GM23338 (cell line): ENCODE data around the gene CABLES2. TPM values are rescaled to one million over a fixed set of nuclear protein-coding genes. Genes with fewer than 3 reads are reported as not detected.

ENCODE experiments used
- ATAC-seq: fragments of 200-7000 bp; cut with Tn5 transposase; 3 replicates; pipeline ENCODE4 v1.9.1; 2020
- DNase-seq: peaks from one replicate; pipeline ENCODE4 v3.0.0-alpha.2; 2015; ENCODE audit warnings: low spot score
- H2AFZ ChIP-seq: fragments of 200-600 bp; sonication (generic); 2 replicates; pipeline ENCODE4 v1.8.0; 2016; ENCODE audit warnings: antibody characterized with exemption, mild to moderate bottlenecking, moderate library complexity
- H3F3A ChIP-seq: fragments of 200-600 bp; sonication (generic); replicated peaks from 2 replicates; pipeline ENCODE4 v1.8.0; 2017; ENCODE audit warnings: antibody characterized with exemption, mixed run types, low read depth
- H3K27ac ChIP-seq: fragments of 200-600 bp; sonication (generic); 2 replicates; pipeline ENCODE4 v1.6.1; 2016; ENCODE audit warnings: low read depth
- H3K27me3 ChIP-seq: fragments of 200-600 bp; sonication (generic); 2 replicates; pipeline ENCODE4 v1.8.0; 2016; ENCODE audit warnings: mild to moderate bottlenecking, mixed run types, moderate library complexity; ENCODE audit not compliant: insufficient read depth
- H3K36me3 ChIP-seq: fragments of 200-600 bp; sonication (generic); 2 replicates; pipeline ENCODE4 v1.8.0; 2016; ENCODE audit warnings: mild to moderate bottlenecking; ENCODE audit not compliant: insufficient read depth
- H3K4me1 ChIP-seq: fragments of 200-600 bp; sonication (generic); 2 replicates; pipeline ENCODE4 v1.8.0; 2016; ENCODE audit warnings: mild to moderate bottlenecking, moderate library complexity; ENCODE audit not compliant: insufficient read depth
- H3K4me2 ChIP-seq: fragments of 200-600 bp; sonication (generic); 2 replicates; pipeline ENCODE4 v1.7.1; 2017; ENCODE audit warnings: mixed run types
- H3K4me3 ChIP-seq: fragments of 200-600 bp; sonication (generic); 2 replicates; pipeline ENCODE4 v1.6.1; 2016; ENCODE audit warnings: mixed run types
- H3K79me2 ChIP-seq: fragments of 200-600 bp; sonication (generic); replicated peaks from 2 replicates; pipeline ENCODE4 v1.8.0; 2017; ENCODE audit warnings: mild to moderate bottlenecking; ENCODE audit not compliant: insufficient read depth
- H3K9me2 ChIP-seq: fragments of 200-600 bp; sonication (generic); 2 replicates; pipeline ENCODE4 v1.8.0; 2017; ENCODE audit not compliant: insufficient read depth
- H4K20me1 ChIP-seq: fragments of 200-600 bp; sonication (generic); replicated peaks from 2 replicates; pipeline ENCODE4 v1.8.0; 2017; ENCODE audit warnings: mild to moderate bottlenecking; ENCODE audit not compliant: insufficient read depth
- H3K27ac Mint-ChIP-seq: 2 replicates; pipeline ENCODE4 v1.8.0; 2020; ENCODE audit warnings: inconsistent platforms, mild to moderate bottlenecking, moderate library complexity, mixed read lengths
- H3K27me3 Mint-ChIP-seq: 3 replicates; pipeline ENCODE4 v1.8.0; 2022; ENCODE audit warnings: low read depth, mild to moderate bottlenecking, moderate library complexity, mixed read lengths, inconsistent platforms; ENCODE audit not compliant: insufficient read depth, poor library complexity
- H3K36me3 Mint-ChIP-seq: 3 replicates; pipeline ENCODE4 v1.8.0; 2021; ENCODE audit warnings: low read depth, mild to moderate bottlenecking, inconsistent platforms, moderate library complexity, mixed read lengths
- H3K4me1 Mint-ChIP-seq: 3 replicates; pipeline ENCODE4 v1.8.0; 2020; ENCODE audit warnings: mild to moderate bottlenecking, inconsistent platforms, mixed read lengths
- H3K4me3 Mint-ChIP-seq: 3 replicates; pipeline ENCODE4 v1.8.0; 2021; ENCODE audit warnings: moderate library complexity, mild to moderate bottlenecking, inconsistent platforms, mixed read lengths
- H3K9me3 Mint-ChIP-seq: 3 replicates; pipeline ENCODE4 v1.8.0; 2020; ENCODE audit warnings: moderate library complexity, mild to moderate bottlenecking, inconsistent platforms, mixed read lengths
- CREB1 ChIP-seq: fragments of 250-450 bp; sonication (Bioruptor Pico); IDR thresholded peaks from 2 replicates; pipeline ENCODE4 v1.5.0; 2020; ENCODE audit warnings: low read depth, mild to moderate bottlenecking, moderate library complexity
- CTCF ChIP-seq, 2 experiments: fragments of 200-600 bp in 1 of 2; sonication (generic) in 1 of 2; conservative IDR thresholded peaks; 2 replicates each; pipeline versions ENCODE4 v1.5.1 to v1.6.1; 2016 to 2017; ENCODE audit warnings: antibody characterized with exemption in 2 of 2, low read depth in 2 of 2, mild to moderate bottlenecking in 2 of 2, moderate library complexity in 1 of 2
- EZH2 ChIP-seq: fragments of 200-600 bp; sonication (generic); IDR thresholded peaks from one replicate; pipeline ENCODE4 v1.8.0; 2017; ENCODE audit warnings: antibody characterized with exemption, mild to moderate bottlenecking, low read depth; ENCODE audit not compliant: unreplicated experiment
- EZH2phosphoT487 ChIP-seq: fragments of 200-600 bp; sonication (generic); IDR thresholded peaks from one replicate; pipeline ENCODE4 v1.8.1; 2018; ENCODE audit warnings: antibody characterized with exemption; ENCODE audit not compliant: unreplicated experiment
- JUNB ChIP-seq: IDR thresholded peaks from one replicate; pipeline ENCODE4 v1.6.1; 2016; ENCODE audit warnings: antibody characterized with exemption; ENCODE audit not compliant: unreplicated experiment
- NANOG ChIP-seq: IDR thresholded peaks from 2 replicates; pipeline ENCODE4 v1.6.1; 2016; ENCODE audit warnings: antibody characterized with exemption, borderline replicate concordance
- POLR2AphosphoS5 ChIP-seq: IDR thresholded peaks from 2 replicates; pipeline ENCODE4 v1.6.1; 2016; ENCODE audit warnings: antibody characterized with exemption, low read depth
- STAT1 ChIP-seq: IDR thresholded peaks from one replicate; pipeline ENCODE4 v1.6.1; 2016; ENCODE audit warnings: antibody characterized with exemption; ENCODE audit not compliant: unreplicated experiment
- ZNF114 ChIP-seq: fragments of 250-450 bp; sonication (Bioruptor Pico); IDR thresholded peaks from 2 replicates; pipeline ENCODE4 v1.5.0; 2020; ENCODE audit warnings: mild to moderate bottlenecking, moderate library complexity
- ZNF331 ChIP-seq: fragments of 250-450 bp; sonication (Bioruptor Pico); IDR thresholded peaks from 2 replicates; pipeline ENCODE4 v1.5.0; 2020; ENCODE audit warnings: low read depth, mild to moderate bottlenecking, moderate library complexity
- ZNF462 ChIP-seq: fragments of 250-450 bp; sonication (Bioruptor Pico); IDR thresholded peaks from 2 replicates; pipeline ENCODE4 v1.5.0; 2020; ENCODE audit warnings: mild to moderate bottlenecking, moderate library complexity
- polyA plus RNA-seq: library from polyadenylated mRNA; unstranded; fragments of >200 nt; fragmentation: Nextera tagmentation; extraction: Ambion mirVana; gene quantifications from 2 replicates; pipeline ENCODE4 v1.2.1, GENCODE V29; 2016
- total RNA-seq: library from RNA; depleted of rRNA; stranded (reverse); fragments of >200 nt; shearing (Covaris generic); gene quantifications from 2 replicates; pipeline ENCODE4 v1.2.3, GENCODE V29; 2014
- TF ChIP-seq, protein P1 (sequence below): IDR thresholded peaks from 2 replicates; pipeline ENCODE4 v1.6.1; 2016; ENCODE audit warnings: antibody characterized with exemption
- TF ChIP-seq, protein P2 (sequence below): IDR thresholded peaks from one replicate; pipeline ENCODE4 v1.6.1; 2018; ENCODE audit warnings: antibody characterized with exemption; ENCODE audit not compliant: unreplicated experiment

CABLES2 gene
- total and polyA plus RNA-seq, 2 experiments from 2014 or later = 4.3 to 12.7 TPM

- Histone ChIP-seq H4K20me1 (peaks cover 12% of the 10 kb centered on the region), H2AFZ (no peak overlapping the region), H3K9me2 (no peaks in the 10 kb centered on the region), H3K79me2 (peaks cover 50% of the 10 kb centered on the region), H3K36me3 (no peaks in the 10 kb centered on the region; the same call in 1 of the 2 replicates), H3K27me3 (no peaks in the 10 kb centered on the region), H3K27ac (peak overlapping the region; percentile 79; the same call in 1 of the 2 replicates), H3F3A (peaks cover 11% of the 10 kb centered on the region), H3K4me2 (no peak overlapping the region), H3K4me3 (no peak overlapping the region), H3K4me1 (peaks cover 22% of the 10 kb centered on the region)
- DNase-seq (no peak), ATAC-seq (peak; percentile 3; the same call in 2 of the 3 replicates)
- Mint-ChIP-seq H3K27me3 (peaks cover 5% of the 10 kb centered on the region), H3K4me3 (no peak overlapping the region), H3K36me3 (peaks cover 24% of the 10 kb centered on the region), H3K27ac (no peak overlapping the region), H3K9me3 (peaks cover 9% of the 10 kb centered on the region), H3K4me1 (peaks cover 14% of the 10 kb centered on the region)
- TF ChIP-seq ZNF462 (CRISPR knock-in tag) (no peak), EZH2phosphoT487 (no peak), NANOG (no peak), ZNF114 (CRISPR knock-in tag) (no peak), STAT1 (no peak), EZH2 (no peak), CTCF (conservative IDR thresholded peaks at IDR 0.05; ENCODE audit: low read depth in 2 of 2) (no peak), POLR2AphosphoS5 (no peak), CREB1 (CRISPR knock-in tag) (no peak), ZNF331 (no peak), JUNB (no peak)
- TF ChIP-seq, protein P1, sequence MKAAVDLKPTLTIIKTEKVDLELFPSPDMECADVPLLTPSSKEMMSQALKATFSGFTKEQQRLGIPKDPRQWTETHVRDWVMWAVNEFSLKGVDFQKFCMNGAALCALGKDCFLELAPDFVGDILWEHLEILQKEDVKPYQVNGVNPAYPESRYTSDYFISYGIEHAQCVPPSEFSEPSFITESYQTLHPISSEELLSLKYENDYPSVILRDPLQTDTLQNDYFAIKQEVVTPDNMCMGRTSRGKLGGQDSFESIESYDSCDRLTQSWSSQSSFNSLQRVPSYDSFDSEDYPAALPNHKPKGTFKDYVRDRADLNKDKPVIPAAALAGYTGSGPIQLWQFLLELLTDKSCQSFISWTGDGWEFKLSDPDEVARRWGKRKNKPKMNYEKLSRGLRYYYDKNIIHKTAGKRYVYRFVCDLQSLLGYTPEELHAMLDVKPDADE = no peak
- TF ChIP-seq, protein P2, sequence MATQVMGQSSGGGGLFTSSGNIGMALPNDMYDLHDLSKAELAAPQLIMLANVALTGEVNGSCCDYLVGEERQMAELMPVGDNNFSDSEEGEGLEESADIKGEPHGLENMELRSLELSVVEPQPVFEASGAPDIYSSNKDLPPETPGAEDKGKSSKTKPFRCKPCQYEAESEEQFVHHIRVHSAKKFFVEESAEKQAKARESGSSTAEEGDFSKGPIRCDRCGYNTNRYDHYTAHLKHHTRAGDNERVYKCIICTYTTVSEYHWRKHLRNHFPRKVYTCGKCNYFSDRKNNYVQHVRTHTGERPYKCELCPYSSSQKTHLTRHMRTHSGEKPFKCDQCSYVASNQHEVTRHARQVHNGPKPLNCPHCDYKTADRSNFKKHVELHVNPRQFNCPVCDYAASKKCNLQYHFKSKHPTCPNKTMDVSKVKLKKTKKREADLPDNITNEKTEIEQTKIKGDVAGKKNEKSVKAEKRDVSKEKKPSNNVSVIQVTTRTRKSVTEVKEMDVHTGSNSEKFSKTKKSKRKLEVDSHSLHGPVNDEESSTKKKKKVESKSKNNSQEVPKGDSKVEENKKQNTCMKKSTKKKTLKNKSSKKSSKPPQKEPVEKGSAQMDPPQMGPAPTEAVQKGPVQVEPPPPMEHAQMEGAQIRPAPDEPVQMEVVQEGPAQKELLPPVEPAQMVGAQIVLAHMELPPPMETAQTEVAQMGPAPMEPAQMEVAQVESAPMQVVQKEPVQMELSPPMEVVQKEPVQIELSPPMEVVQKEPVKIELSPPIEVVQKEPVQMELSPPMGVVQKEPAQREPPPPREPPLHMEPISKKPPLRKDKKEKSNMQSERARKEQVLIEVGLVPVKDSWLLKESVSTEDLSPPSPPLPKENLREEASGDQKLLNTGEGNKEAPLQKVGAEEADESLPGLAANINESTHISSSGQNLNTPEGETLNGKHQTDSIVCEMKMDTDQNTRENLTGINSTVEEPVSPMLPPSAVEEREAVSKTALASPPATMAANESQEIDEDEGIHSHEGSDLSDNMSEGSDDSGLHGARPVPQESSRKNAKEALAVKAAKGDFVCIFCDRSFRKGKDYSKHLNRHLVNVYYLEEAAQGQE = no peak
These were observed 52.9 kb downstream of the CABLES2 start for GRCh38 chr20:62354031-62354808.
